GM12801 (cell line): ENCODE data around the gene CYP2C19.

Experiments used
- CTCF ChIP-seq: IDR thresholded peaks from one replicate; pipeline ENCODE4 v1.5.1; 2011; ENCODE audit warnings: control low read depth; ENCODE audit not compliant: insufficient read length; ENCODE audit errors: extremely low read depth

Gene CYP2C19

DNA sequence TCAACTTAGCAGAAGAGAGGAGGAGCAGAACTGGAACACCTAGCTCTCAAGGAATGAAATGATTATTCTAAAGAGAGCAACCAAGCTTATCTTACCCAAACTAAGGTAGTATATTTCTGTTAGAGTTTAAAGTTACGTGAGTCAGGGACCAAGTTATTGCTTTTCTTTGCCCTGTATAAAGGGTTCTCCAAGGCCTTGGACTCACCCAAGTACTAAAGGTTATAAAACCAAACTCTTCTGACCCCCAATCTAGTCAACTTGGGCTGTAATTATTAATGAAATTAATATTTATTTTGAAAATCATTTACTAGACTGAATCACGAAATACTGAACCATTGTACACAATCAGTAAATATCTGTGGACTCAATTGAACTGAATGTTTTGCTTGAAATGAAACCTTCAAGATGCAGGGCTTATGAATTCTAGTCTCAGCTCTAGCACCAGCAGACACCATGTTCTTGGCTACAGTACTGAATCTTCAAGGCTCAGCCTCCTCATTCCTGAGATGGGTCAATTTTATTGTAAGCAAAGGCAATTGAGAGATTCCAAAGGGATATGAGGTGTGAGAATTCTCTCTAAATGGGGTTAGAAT lies 1.8 kb upstream of the CYP2C19 start:
- TF ChIP-seq CTCF = no peak

- no peak for TF ChIP-seq CTCF
These were observed 15.5 kb downstream of the CYP2C19 start for GRCh38 chr10:94777886-94778458.

DNA sequence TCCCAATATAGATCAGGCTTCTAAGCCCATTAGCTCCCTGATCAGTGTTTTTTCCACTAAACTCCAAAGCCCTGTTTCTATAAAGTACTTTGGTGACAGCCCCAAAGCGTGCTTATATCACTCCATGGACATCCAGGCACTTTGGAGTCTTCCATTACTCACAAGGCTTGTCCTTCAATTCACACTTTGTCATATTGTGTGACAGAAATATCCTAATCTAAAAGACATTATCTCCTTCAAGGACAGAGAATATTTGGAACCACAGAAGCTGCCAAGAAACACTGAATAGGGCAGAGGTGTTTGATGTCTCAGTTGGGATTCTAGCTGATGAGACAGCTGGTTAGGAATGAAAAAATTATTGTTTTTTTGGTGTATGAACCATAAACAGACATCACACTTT lies 18.4 kb downstream of the CYP2C19 start:
- TF ChIP-seq CTCF = no peak

GRCh38 chr10:94784256-94784655 lies 21.8 kb downstream of the CYP2C19 start:
- TF ChIP-seq CTCF = no peak

DNA sequence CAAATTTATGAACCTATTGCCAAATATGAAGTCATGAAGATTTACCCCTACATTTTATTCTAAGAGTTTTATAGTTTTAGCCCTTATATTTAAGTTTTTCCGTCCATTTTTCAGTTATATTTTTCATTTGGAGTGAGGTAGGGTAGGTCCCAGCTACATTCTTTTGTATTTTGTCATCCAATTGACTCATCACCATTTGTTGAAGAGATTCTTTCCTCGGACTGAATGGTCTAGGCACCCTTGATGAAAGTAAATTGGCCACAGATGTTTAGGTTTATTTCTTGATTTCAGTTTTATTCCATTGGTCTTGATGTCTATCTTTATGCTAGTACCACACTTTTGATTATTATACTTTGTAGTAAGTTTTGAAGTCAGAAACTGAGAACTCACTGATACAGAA lies 22.7 kb downstream of the CYP2C19 start:
- no peak for TF ChIP-seq CTCF

- no peak for TF ChIP-seq CTCF
These were observed 40.8 kb downstream of the CYP2C19 start for GRCh38 chr10:94803307-94803706.

DNA sequence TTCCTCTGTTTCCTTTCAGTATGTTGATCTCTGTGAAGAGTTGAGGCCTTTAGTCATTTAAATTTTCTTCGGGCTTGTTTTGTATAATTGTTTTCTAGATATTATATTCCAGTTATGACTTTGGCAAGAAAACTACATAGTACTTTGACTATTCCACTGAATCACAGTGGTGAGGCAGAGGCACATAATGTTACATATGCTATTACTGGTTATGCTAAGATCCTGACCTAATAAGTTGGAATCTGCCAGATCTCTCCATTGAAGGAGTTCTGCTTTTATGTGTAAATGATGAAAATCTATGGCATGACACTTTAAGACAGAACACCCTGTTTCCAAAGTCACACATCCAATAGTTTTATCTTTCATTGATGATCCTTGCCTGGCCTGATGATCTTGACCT lies 83.7 kb downstream of the CYP2C19 start:
- TF ChIP-seq CTCF = no peak
